WTC11 (cell line): ENCODE data around the gene PROK2.

Experiments used
- AFF4 ChIP-seq: sonication (generic); formaldehyde crosslinking; IDR thresholded peaks from 2 replicates; pipeline ENCODE4 v1.8.1; 2023; ENCODE audit warnings: mild to moderate bottlenecking, missing genetic modification reagents, borderline replicate concordance
- IRF2 ChIP-seq: sonication (generic); formaldehyde crosslinking; IDR thresholded peaks from 2 replicates; pipeline ENCODE4 v1.8.0; 2022; ENCODE audit warnings: low read depth, missing genetic modification reagents, borderline replicate concordance
- TF ChIP-seq, protein P1 (sequence below): fragments of 200-600 bp; IDR thresholded peaks from 2 replicates; pipeline ENCODE4 v1.8.0; 2022; ENCODE audit warnings: antibody characterized with exemption
- TF ChIP-seq, protein P2 (sequence below): sonication (generic); formaldehyde crosslinking; IDR thresholded peaks from 2 replicates; pipeline ENCODE4 v1.8.0; 2022; ENCODE audit warnings: mild to moderate bottlenecking, missing genetic modification reagents

DNA sequence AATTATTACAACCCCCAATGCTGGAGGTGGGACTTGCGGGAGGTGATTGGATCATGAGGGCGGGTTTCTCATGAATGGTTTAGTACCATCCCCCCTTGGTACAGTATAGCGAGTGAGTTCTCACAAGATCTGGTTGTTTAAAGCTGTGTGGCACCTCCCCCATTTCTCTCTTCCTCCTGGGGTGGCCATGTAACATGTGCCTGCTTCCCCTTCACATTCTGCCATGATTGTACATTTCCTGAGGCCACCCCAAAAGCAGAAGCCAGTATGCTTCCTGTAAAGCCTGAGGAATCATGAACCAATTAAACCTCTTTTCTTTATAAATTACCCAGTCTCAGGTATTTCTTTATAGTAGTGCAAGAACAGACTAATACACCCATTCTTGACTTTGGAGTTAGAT, 20.3 kb upstream of the PROK2 start:
- TF ChIP-seq AFF4, result no peak
- TF ChIP-seq, protein P1, sequence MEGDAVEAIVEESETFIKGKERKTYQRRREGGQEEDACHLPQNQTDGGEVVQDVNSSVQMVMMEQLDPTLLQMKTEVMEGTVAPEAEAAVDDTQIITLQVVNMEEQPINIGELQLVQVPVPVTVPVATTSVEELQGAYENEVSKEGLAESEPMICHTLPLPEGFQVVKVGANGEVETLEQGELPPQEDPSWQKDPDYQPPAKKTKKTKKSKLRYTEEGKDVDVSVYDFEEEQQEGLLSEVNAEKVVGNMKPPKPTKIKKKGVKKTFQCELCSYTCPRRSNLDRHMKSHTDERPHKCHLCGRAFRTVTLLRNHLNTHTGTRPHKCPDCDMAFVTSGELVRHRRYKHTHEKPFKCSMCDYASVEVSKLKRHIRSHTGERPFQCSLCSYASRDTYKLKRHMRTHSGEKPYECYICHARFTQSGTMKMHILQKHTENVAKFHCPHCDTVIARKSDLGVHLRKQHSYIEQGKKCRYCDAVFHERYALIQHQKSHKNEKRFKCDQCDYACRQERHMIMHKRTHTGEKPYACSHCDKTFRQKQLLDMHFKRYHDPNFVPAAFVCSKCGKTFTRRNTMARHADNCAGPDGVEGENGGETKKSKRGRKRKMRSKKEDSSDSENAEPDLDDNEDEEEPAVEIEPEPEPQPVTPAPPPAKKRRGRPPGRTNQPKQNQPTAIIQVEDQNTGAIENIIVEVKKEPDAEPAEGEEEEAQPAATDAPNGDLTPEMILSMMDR, result no peak
- TF ChIP-seq, protein P2, sequence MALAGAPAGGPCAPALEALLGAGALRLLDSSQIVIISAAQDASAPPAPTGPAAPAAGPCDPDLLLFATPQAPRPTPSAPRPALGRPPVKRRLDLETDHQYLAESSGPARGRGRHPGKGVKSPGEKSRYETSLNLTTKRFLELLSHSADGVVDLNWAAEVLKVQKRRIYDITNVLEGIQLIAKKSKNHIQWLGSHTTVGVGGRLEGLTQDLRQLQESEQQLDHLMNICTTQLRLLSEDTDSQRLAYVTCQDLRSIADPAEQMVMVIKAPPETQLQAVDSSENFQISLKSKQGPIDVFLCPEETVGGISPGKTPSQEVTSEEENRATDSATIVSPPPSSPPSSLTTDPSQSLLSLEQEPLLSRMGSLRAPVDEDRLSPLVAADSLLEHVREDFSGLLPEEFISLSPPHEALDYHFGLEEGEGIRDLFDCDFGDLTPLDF (CRISPR knock-in tag), result no peak
- no peak for TF ChIP-seq IRF2
